ENCODE data around the gene TMEM183A.
"Not testable (repeated sequence)": the region's sequence is repeated elsewhere in the genome, so short reads cannot be mapped to it uniquely, and the experiment has no call there.

The TMEM183A gene

GRCh38 chr1:202987922-202988583 is 19.1 kb upstream of the TMEM183A start:
- no peak for DNase-seq

GRCh38 chr1:202989879-202990278 is 17.3 kb upstream of the TMEM183A start:
- DNase-seq = no peak

GRCh38 chr1:202991112-202991511 is 16.1 kb upstream of the TMEM183A start:
- DNase-seq = no peak

DNA sequence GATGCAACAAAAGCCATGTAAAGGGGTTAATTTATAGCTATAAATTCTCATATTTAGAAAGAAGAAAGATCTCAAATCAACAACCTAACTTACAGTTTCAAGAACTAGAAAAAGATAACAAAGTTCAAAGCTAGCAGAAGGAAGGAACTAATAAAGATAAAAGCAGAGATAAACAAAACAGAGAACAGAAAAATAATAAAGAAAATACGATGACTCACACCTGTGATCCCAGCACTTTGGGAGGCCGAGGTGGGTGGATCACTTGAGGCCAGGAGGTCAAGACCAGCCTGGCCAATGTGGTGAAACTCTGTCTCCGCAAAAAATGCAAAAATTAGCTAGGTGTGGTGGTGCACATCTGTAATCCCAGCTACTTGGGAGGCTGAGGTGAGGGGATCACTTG is 12.4 kb upstream of the TMEM183A start:
- no peak for DNase-seq

- peak; percentile 60 for DNase-seq
Observed at GRCh38 chr1:202998836-202999750, 8.1 kb upstream of the TMEM183A start.

- no peak for DNase-seq
Observed at GRCh38 chr1:203000217-203000944, 6.8 kb upstream of the TMEM183A start.

DNA sequence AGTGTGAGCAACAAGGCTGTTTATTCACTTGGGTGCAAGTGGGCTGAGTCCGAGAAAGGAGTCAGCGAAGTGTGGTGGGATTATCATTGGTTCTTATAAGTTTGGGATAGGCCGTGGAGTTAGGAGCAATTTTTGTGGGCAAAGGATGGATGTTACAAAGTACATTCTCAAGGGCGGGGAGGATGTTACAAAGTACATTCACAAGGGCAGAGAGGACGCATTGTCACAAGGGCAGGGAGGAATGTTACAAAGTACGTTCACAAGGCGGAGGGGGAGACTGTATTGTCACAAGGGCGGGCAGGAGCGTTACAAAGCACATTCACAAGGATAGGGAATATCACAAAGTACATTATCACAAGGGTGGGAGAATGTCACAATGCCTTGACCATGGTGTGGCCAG is 5.2 kb upstream of the TMEM183A start:
- DNase-seq = no peak

DNA sequence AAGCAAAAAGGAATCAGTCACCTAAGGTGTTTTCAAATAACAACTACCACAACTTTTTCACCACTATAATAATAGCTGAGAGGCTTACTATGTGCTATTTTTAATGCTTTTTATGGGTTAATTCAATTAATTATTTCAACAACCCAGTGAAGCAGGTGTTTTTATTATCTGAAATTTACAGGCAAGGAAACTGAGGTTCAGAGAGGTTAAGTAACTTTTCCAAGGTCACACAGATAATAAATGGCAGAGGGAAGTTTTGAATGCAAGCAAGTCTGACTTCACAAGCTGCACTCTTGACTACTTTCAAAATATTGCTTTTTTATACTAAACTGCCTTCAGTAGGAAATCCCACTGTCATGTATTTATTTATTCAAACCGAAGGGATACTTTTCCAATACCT is 4.2 kb upstream of the TMEM183A start:
- no peak for DNase-seq

GRCh38 chr1:203005395-203006142 is 1.6 kb upstream of the TMEM183A start:
- DNase-seq = not testable (repeated sequence)

DNA sequence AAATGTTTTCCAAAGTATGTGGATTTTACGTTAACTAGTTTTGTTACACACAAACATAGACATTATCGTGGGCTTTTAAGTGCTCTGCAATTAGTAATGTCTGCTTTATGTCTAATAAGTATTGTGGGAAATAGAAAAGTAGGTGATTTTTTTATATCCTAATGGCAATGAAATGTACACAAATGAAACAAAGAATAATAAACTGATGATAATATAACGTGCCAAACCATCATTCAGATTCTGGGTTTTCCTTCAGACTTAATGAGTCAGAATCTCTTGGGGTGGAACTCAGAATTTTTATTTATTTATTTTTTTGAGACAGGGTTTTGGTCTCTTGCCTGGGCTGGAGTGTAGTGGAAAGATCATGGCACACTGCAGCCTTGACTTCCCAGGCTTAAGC is 2.0 kb downstream of the TMEM183A start:
- no peak for DNase-seq

- no peak for DNase-seq
Observed at GRCh38 chr1:203011582-203011981, 4.4 kb downstream of the TMEM183A start.

GRCh38 chr1:203017061-203017460 is 9.9 kb downstream of the TMEM183A start:
- no peak for DNase-seq

DNA sequence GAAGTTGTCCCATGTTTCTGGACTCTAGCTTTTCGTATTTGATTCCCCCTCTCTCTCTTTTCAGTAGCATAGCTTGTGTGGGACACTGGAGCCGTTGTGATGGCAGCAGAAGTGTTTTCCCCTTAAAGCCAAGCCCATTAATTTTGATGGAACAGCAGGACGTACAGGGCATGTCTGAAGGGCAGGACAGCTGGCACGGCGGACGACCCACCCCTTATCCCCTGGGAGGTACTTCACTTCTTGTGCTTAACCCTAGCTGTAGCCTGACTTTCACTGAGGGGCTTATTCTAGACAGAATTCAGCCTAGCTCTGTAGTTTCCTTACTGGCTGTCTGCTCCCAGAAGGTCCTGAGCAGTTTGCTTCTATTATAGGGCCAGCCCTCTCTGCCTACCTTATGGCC is 10.5 kb downstream of the TMEM183A start:
- DNase-seq = no peak

- not testable (repeated sequence) for DNase-seq
Observed at GRCh38 chr1:203022855-203023254, 15.7 kb downstream of the TMEM183A start.

DNA sequence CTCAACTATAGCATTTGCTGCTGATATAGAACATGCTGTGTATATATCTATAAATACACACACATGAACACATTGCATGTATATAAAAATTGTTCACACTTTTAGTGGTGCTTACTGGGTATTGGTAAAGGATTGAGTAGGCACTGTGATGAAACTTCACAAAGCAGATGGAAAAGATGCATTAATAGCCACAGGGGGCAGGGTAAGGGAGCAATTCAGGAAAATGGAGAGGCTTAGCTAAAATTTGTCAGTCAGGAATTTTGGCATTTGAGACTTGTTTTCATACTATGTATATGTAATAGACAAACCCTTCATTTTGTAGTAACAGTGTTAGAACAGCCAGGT is 18.5 kb downstream of the TMEM183A start:
- DNase-seq = no peak

- peak; percentile 73 for DNase-seq
Observed at GRCh38 chr1:203026031-203026665, 19.0 kb downstream of the TMEM183A start, which contains the start of gene PPFIA4. TSS of gene PPFIA4 (plus strand) at chr1:203026491. CDS start at chr1:203039009, 12,518 bp downstream.

GRCh38 chr1:203026666-203027663 is 19.8 kb downstream of the TMEM183A start:
- no peak for DNase-seq

DNA sequence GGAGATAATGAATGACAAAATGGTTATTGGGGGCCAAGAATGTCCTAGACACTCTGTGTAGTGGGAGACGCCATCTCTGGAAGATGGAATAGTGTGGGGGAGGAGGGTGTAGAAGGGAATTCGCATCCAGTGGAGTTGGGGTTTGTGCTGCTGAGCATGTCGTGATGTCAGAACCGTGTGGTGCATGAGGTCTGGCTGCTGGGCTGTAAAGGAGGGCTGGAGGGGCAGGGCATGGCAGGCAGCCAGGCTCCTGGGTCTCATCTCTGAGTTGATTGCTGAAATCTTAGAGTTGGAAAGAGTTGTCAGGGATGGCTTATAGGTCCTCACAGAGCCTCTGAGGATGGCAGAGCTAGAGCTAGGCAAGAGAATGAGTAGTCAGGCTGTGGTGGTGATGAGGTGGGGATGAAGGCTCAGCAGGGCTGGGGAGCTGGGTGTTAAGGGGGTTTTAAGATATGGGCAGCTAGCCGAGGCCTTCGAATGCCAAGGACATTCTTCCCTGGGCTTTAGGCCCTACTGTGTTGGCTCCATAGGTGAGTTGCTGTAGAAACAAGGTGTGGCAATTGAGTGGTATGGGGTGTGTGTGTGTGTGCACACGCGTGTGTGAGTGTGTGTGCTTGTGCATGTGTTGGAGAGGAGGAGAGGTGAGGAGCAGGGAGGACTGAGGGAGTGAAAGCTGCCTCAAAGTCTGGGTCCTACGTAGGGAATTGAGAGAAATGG is 21.1 kb downstream of the TMEM183A start:
- no peak for DNase-seq

GRCh38 chr1:203028784-203029553 is 21.8 kb downstream of the TMEM183A start:
- DNase-seq = no peak

All from NCI-H1694 treated with DMSO at 0.1 percent for 48 hours (cell line).